Prostate gland (tissue), 2 donors: ENCODE measurements around the gene SMCR8.

ENCODE experiments used
- POLR2A ChIP-seq: fragments of 450-650 bp; IDR thresholded peaks from one replicate; pipeline ENCODE4 v1.6.1; 2016; ENCODE audit warnings: antibody characterized with exemption, mild to moderate bottlenecking
- TF ChIP-seq, protein P1 (sequence below), 4 experiments: fragments of 200-600 bp in 2 of 4; fragments of 450-650 bp in 2 of 4; sonication (generic) in 2 of 4; IDR thresholded peaks; 1 replicate in 3 of 4; 2 replicates in 1 of 4; pipeline ENCODE4 v1.5.1; 2016 to 2019; ENCODE audit warnings: antibody characterized with exemption in 4 of 4, mild to moderate bottlenecking in 2 of 4, moderate library complexity in 2 of 4

DNA sequence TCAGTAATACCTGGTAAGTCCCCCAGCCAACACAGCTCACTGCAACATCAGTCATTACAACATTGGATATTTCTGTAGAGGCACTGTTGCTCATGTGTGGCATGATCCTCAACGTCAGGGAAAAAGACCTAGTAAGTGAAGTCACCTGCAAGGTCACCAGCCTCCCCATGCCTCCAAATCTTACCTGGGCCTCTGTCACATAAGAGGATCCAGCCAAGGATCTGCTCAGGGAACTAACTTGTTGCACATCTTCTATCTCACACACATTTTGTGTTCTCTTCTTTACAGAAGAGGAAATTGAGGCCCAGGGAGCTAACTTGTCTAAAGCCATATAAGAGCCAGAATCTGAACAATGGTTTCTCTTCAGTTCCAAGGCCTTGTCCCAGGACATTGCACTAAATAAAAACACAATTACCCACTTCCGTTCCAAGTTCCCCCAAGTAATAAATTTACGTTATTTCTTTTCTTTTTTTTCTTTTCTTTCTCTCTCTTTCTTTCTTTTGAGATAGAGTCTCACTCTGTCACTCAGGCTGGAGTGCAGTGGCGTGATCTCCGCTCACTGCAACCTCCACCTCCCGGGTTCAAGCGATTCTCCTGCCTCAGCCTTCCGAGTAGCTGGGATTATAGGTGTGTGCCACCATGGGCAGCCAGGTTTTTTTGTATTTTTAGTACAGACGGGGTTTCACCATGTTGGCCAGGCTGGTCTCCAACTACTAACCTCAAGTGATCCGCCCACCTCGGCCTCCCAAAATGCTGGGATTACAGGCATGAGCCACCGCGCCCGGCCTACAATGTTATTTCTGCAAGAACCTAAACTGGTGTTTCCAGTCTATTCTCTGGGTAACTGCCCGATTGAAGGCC, 47.0 kb downstream of the SMCR8 start:
- TF ChIP-seq, protein P1, sequence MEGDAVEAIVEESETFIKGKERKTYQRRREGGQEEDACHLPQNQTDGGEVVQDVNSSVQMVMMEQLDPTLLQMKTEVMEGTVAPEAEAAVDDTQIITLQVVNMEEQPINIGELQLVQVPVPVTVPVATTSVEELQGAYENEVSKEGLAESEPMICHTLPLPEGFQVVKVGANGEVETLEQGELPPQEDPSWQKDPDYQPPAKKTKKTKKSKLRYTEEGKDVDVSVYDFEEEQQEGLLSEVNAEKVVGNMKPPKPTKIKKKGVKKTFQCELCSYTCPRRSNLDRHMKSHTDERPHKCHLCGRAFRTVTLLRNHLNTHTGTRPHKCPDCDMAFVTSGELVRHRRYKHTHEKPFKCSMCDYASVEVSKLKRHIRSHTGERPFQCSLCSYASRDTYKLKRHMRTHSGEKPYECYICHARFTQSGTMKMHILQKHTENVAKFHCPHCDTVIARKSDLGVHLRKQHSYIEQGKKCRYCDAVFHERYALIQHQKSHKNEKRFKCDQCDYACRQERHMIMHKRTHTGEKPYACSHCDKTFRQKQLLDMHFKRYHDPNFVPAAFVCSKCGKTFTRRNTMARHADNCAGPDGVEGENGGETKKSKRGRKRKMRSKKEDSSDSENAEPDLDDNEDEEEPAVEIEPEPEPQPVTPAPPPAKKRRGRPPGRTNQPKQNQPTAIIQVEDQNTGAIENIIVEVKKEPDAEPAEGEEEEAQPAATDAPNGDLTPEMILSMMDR (IDR thresholded peaks at IDR 0.05), result no peak
- no peak for TF ChIP-seq POLR2A
